Effector CD4-positive, alpha-beta T cell (primary cell): Measurements from ENCODE around the gene LRRC8B.
"Not testable (repeated sequence)": the region's sequence is repeated elsewhere in the genome, so short reads cannot be mapped to it uniquely, and the experiment has no call there.

Source experiments
- DNase-seq: peaks from one replicate; pipeline ENCODE4 v3.0.0-alpha.2; 2020
- total RNA-seq: gene quantifications from one replicate; lab custom pipeline; 2026; lab: John Stamatoyannopoulos, UW

The LRRC8B gene
- total RNA-seq, result 48.6 reads per million, percentile 67 among the genes with 10 or more reads in this experiment

DNA sequence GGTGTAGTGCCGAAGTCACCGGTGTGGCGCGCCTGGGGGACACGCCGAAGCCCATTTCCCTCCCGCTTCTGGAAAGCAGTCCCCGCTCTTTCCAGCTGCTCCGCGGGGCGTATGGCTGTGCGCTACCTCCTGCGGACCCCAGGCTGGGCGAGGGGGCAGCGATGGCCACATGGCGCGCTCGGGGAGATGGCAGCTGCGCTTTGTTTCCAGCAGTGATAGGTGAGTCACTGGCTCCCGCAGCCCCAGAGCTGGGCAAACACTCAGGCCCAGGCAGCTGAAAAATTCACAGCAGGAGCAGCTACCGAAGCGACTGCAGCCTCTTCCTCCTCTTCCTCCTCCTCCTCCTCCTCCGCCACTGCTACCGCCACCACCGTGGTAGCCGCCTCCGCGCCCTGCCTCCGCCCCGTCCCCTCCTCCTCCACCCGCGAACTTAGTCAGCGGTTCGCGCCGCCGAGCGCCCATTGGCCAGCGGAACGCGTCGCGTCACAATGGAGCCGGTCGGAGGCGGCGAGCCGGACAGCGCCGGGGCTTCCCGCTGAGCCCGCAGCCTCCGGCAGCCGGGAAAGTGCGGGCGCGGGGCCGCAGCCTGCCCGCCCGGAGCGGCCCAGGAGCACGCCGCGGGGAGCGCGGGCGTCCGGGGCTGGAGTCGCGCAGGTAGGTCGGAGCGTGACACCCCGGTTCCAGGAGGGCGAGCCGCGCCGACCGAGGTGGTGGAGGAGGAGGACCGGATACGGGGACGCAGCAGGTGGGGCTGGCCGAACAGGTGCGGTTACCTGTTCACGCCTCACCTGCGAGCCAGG, at the start of gene LRRC8B:
LRRC8B (plus strand) TSS at position 461 of the 800 bp plus-strand sequence. CDS start 57,822 bp downstream, outside the sequence.
- peak; percentile 83 for DNase-seq

DNA sequence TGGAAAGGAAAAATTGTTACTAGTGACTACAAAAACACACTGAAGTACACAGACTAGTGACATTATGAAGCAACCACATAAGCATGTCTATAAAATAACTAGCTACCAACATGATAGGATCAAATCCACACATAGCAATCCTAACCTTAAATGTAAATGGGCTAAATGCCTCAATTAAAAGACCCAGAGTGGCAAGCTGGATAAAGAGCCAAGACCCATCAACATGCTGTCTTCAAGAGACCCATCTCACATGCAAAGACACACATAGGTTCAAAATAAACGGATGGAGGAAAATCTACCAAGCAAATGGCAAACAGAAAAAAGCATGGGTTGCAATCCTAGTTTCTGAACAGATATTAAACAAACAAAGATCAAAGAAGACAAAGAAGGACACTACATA, 49.4 kb upstream of the LRRC8B start:
- no peak for DNase-seq

DNA sequence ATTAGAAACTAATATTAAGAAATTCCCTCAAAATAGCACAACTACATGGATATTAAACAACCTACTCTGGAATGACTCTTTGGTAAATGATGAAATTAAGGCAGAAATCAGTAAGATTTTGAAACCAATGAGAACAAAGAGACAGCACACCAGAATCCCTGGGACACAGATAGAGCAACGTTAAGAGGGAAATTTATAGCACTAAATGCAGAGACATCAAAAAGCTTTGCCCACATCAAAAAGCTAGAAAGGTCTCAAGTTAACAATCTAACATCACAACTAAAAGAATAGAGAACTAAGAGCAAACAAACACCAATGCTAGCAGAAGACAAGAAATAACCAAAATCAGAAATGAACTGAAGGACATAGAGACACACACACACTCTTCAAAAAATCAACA, 48.6 kb upstream of the LRRC8B start:
- no peak for DNase-seq

DNA sequence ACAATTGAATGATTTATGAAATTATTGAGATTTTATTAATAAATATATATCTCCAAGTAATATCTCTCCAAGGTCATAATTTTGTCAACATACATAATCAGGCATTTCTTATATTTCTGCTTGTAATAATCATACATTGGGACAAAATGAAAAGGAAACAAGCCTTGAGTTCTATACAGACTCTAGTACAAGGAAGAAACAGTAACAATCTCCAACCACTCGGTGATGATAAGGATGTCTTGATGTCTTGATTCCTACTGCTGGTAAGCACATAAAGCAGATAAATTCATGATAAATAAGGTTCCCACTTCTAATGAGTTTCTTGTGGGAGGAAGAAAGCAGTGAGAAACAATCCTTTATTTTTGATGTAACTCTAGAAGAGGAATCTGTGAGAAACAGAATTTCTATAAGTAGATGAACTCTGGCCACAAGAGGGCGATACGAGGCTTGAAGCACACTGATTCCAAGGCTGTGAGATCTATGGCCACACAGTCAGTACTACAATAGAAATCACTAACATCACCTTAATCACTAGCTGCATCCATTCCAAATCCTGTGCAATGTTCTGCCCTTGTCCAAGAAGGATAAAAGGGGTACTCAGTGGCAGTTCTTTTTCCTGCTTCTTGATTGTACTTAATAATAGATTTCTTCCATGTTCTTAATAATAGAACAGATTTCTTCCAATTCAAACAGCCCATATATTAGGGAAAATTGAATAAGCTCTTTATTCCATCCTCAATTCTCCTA, 41.4 kb upstream of the LRRC8B start:
- peak; percentile 76 for DNase-seq

DNA sequence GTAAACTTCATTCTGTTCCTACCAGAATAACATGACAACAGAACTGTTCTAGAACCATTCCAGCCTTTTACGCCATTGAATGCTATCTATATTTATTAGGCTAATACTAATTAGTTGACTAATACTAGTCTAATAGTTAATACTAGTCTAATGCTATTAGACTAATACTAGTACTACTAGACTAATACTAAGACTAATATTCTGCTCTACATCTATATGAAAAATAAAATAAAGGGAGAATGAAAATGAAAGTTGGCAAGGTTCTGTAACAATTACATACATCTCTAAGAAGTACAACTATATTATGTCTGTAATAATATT, 40.9 kb upstream of the LRRC8B start:
- DNase-seq, result no peak

DNA sequence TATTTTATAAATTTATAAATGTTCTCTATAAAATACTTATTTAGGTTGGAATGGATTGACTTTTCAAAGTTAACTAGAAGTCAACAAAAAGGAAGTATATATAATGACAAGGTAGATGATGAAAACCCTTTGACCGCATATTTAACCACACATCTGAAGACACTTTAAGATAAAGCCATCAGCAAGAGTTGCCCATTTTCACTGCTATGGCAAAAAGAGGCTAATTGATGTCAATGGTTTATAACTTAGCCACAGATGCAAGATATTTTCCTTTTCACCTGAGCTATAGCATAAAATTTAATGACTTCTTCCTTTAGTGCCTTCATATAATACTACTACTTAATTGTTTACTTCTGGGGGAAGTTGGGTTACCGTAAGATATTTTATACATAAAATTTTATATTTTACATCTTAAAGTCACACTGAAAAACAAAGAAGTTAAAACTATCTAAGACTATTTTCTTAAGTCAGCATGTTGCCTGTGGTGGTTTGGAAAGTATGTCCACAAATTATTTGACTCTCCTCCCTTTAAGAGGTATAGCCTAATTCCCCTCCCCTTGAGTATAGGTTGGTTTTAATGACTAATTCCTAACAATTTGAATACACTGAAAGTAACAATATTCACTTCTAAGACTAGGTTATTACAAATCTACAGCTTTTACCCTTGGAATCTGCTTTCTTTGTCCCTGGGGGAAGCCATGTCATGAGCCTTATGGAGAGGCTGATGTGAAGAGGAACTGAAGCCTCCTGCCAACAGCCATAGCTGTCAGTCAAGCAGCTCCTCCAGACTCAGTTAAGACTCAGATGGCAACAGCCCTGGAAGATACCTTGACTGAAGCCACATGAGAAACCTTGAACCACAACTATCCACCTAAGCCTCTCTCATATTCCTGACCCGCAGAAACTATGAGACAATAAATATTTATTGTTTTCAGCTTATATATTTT, 40.3 kb upstream of the LRRC8B start:
- DNase-seq, result no peak

DNA sequence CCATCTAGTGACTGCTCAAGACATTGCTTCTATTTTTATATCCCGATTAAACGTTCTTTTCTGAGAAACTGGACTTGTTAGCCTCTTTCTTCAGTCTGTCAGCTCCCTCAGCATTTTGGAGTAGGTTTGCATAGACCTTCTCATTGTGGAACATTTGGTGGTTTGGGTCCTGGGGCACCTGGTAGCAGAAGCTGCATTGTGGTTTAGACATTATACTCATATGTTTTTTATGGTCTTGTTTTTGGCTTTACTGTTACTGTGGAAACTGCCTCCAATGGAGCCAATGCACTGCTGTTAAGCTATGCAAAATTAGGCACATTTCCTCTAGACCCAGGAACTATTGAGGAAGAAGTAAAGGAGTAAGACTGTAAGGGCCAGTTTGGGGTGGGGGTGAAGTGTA, 36.7 kb upstream of the LRRC8B start:
- DNase-seq, result no peak

DNA sequence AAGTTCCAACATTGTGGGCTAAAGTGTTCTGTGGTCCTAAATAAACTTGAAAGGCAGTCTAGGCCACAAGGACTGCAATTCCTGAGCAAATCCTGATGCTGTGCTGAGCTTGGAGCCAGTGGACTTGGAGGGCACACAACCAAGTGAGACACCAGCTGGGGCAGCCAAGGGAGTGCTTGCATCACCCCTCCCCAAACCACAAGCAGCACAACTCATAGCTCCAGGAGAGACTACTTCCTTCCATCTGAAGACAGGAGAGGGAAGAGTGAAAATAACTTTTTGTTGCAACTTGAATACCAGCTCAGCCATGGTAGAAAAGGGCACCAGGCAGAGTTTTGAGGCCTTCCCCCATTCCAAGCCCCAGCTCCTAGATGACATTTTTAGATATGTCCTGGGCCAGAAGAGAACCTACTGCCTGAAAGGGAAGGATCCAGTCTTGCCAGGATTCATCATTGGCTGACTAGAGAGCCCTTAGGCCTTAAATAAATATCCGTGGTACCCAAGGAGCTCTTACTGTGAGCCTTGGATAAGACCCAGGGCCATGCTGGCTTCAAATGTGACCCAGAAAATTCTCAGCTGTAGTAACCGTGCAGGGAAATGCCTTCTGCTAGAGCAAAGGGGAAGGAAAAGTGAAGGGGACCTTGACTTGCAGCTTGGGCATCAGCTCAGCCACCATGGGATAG, 35.4 kb upstream of the LRRC8B start:
- DNase-seq, result no peak

DNA sequence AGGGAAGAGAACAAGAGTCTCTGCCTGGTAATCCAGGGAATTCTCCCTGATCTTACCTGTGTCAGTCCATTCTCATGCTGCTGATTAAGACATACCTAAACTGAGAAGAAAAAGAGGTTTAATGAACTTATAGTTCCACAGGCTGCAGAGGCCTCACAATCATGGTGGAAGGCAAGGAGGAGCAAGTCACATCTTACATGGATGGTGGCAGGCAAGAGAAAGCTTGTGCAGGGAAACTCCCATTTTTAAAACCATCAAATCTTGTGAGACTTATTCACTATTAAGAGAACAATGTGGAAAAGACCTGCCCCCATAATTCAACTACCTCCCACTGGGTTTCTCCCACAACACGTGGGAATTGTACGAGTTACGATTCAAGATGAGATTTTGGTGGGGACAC, 34.2 kb upstream of the LRRC8B start:
- no peak for DNase-seq

DNA sequence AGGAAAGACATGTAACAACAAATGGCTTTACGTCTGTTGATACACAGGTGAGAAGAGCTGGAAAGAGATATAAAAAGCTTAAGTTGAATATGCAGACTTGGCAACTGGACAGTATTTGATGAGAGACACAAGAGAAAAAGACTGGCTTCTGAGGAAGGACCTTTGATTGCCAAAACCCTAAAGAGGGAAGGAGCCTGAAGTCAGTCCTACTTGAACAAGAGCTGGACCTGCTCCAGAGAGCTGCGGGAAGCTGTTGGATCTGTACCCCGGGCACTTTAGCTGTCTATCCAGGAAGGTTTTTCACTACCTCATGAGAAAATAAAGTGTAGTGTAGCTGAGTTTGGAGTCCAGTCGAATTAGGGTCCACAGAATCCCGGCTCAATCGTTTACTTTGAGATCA, 25.3 kb upstream of the LRRC8B start:
- DNase-seq, result no peak

DNA sequence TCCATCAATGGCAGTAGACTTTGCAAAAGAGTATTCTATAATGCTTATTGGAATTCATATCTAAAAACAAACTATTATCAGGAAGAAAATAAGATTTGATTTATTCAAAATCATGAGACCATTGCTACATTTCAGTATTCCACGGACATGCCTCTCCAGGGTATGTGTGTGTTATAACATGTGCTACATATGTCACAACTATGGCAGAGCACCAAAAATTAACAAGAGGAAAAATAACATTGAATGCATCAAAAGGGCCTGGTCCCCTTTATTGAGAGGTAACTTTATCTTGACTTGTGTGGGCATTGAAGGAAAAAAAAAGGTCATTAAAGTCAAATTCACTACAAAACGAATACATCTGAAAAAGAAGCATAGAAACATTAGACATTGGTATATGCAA, 22.6 kb upstream of the LRRC8B start:
- DNase-seq, result no peak

DNA sequence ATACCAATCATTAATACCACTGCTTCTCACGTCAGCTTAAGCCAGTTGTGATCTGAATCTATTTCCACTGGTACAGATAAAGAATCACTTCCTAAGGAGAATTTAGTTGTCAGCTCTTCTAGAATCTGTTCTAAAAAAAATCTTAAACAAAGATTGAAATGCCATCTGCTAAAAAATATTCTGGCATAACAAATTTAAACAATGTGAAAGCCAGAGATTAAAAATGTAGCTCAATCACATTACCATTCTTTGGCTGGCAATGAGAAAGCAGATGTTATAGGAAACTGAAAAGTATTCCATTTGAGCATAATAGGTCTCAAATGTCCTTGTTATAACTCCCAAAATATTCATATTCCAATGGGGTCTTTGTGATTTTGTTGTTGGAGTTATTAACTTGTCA, 21.7 kb upstream of the LRRC8B start:
- no peak for DNase-seq

DNA sequence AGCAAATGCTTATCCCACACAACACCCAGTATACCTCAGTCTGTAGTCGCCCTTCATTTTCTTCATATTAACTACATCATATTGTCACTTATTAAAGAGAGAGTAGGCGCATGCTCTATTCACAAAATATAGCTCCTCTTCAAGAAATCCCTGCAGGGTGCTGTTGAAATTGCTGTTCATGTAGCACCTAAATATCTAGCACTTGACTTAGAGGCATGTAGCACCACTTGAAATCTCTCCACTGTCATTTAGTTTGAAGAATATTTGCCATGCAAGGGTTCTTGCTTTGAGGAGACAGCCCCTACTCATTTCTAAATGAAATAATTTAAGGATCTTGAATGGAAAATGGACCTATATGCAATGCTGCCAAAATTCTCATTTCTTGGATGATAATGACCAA, 20.9 kb upstream of the LRRC8B start:
- DNase-seq, result no peak

DNA sequence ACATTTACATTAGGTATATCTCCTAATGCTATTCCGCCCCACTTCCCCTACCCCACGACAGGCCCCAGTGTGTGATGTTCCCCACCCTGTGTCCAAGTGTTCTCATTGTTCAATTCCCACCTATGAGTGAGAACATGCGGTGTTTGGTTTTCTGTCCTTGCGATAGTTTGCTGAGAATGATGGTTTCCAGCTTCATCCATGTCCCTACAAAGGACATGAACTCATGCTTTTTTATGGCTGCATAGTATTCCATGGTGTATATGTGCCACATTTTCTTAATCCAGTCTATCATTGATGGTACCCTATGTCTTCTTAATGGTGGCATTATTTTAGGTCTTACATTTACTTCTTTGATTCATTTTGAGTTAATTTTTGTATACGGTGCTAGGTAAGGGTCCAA, 14.6 kb upstream of the LRRC8B start:
- not testable (repeated sequence) for DNase-seq

DNA sequence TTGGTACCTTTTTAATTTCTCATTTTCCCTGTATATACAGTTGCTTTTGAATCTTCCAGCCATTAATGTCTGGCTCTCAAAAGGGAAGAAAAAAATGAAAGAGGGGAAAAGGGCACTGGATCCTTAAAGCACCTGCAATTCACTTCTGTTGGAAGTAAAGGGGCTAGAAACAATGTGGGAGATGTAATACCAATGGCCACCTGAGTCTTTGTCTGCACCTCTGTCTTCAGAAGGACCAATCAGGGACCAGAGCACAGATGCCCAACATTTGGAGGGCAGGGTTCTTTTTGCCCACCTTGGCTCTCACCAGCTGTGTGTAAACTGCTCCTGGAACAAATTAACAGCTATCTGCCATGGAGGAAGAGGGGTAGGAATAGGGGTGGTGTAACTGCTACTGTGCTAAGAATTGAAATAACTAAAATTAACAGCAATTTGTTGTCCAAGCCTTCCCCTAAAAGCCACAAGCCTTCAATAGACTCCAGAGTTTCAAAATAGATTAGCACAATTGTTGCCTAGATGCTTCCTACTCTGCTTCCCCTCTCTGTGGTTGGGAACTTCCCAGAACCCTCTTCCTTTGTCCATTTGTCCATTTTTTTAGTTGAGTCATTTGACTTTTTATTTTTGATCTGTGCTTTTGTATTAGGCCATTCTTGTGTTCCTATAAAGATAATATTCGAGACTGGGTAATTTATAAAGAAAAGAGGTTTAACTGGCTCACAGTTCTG, 11.5 kb upstream of the LRRC8B start:
- DNase-seq, result no peak

DNA sequence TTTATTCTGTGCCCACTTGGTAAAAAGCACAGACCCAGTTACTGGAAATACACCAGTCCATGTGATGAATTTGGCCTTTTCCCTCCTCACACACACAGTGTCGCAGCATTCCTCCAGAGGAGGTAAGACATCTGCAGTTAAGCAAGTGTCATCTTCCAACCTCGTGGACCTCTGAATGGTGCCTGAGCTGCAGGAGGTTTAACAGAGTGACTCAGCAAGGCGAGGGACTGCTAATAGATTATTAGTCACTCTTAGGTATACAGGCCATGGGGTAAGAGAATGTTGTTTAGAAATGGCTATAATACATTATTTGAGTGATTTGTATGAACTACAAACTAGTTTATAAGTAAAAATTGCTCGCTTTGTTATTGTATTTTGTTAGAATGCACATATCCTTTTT, 8.6 kb upstream of the LRRC8B start:
- no peak for DNase-seq

DNA sequence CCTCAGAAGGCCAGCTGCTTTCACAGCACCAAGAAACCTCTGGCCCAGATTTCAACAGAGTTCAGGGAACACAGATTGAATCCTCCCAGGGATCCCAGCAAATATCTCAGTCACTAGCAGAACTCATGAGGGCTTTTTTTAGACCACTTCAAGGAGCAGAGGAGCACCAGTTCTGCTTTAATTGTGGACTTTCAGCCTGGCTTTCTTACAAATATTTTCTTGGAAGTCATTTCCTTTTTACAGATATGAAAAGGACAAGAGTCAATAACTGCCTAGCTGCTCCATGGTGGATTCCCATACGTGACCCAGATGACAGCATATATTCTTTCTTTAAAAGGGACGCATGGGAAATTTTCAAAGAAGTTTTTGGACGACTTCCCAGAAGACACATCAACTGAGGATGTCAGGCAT, 6.4 kb upstream of the LRRC8B start:
- DNase-seq, result no peak

DNA sequence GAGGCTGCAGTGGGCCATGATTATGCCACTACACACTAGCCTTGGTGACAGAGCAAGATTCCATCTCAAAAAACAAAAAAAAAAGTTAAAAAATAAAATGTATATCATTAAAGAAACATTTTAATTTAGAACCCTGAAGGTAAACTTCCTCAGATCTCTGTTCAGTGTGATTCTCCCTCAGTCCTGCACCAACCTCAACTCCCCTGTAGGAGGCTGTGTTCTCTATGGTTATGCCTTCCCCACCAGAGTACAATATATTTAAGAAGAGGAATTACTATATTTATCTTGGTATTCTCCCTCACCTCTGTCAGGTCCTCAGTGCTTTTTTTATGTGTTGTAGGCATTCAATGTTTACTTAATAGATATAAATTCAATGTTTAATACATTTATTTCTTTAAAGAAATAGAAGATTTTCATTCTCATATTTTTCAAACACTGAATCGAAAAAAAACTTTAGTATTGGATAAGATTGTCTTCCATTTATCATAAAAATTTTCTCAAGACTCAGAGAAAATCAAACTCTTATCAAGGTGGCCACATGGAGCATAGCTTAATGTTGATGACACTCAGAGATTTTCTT, 4.8 kb upstream of the LRRC8B start:
- DNase-seq, result peak; percentile 16

DNA sequence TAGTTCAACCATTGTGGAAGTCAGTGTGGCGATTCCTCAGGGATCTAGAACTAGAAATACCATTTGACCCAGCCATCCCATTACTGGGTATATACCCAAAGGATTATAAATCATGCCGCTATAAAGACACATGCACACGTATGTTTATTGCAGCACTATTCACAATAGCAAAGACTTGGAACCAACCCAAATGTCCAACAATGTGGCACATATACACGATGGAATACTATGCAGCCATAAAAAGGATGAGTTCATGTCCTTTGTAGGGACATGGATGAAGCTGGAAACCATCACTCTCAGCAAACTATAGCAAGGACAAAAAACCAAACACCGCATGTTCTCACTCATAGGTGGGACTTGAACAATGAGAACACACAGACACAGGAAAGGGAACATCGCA, 2.7 kb upstream of the LRRC8B start:
- DNase-seq, result not testable (repeated sequence)

DNA sequence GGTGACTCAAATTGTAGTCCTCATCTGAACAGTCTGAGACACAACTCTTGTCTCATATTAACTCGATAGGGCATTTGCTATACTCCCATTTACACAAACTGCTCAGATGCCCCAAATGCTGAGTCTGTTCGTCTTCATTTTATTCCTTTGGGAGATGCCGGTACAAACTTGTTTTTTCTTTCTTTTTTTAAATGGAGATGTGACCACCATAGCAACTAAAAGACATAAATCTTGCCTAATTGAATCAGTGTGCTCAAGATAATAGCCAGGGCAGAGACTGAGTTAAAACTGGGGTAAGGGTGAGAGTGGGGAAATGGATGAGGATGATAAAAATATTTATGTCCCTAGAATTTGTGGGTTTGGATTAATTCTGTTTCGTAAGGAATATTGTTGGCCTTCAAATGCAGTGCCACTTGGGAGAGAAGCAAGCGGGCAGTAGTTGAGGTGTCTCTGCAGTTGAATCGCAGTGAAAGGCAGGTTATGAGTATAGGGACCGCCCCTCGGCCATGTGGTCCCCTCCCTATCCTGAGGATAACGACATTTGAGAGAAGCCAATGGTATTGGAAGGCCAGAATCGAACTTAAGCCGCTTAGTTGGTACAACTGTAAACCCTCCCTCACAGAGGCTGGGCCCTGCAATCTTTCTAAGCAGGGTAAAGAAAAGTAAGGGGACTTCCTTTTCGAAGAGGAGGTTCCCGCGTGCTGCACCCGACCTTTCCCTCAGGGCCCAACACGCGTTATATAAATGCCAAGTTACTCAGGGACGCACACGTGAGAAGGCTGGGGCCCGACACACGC, 859 bp upstream of the LRRC8B start:
- no peak for DNase-seq
